Ramos (cell line): ENCODE measurements around the gene SLC25A28.
"Not testable (repeated sequence)": the region's sequence is repeated elsewhere in the genome, so short reads cannot be mapped to it uniquely, and the experiment has no call there.

ENCODE experiments used
- in situ Hi-C: fragments of 300-500 bp; cut with MboI; formaldehyde crosslinking; loops from one replicate; pipeline ENCODE4 v1.14.3; 2022; ENCODE audit warnings: low sequenced_read_pairs; ENCODE audit not compliant: unreplicated experiment

Gene SLC25A28

GRCh38 chr10:99629625-99629978, 9.4 kb upstream of the SLC25A28 start:
- in situ Hi-C loops, result no loop called here

- in situ Hi-C loops, result no loop called here
Observed at GRCh38 chr10:99628923-99629624, 8.8 kb upstream of the SLC25A28 start.

GRCh38 chr10:99625124-99625523, 4.9 kb upstream of the SLC25A28 start:
- in situ Hi-C loops, result not testable (repeated sequence)

- in situ Hi-C loops, result no loop called here
Observed at GRCh38 chr10:99623919-99624318, 3.7 kb upstream of the SLC25A28 start.

- in situ Hi-C loops, result no loop called here
Observed at GRCh38 chr10:99621454-99622251, 1.4 kb upstream of the SLC25A28 start.

GRCh38 chr10:99620711-99621453, 643 bp upstream of the SLC25A28 start:
- in situ Hi-C loops, result no loop called here

- in situ Hi-C loops, result no loop called here
Observed at GRCh38 chr10:99619090-99619800, 994 bp downstream of the SLC25A28 start.

GRCh38 chr10:99617696-99618095, 2.5 kb downstream of the SLC25A28 start:
- in situ Hi-C loops, result no loop called here

GRCh38 chr10:99615426-99615825, 4.8 kb downstream of the SLC25A28 start:
- in situ Hi-C loops, result no loop called here

- in situ Hi-C loops, result no loop called here
Observed at GRCh38 chr10:99612167-99612831, 7.9 kb downstream of the SLC25A28 start.

- in situ Hi-C loops, result no loop called here
Observed at GRCh38 chr10:99611326-99611725, 8.9 kb downstream of the SLC25A28 start.

- in situ Hi-C loops, result no loop called here
Observed at GRCh38 chr10:99610221-99610620, 10.0 kb downstream of the SLC25A28 start.

GRCh38 chr10:99609186-99609585, 11.1 kb downstream of the SLC25A28 start:
- in situ Hi-C loops, result no loop called here

- in situ Hi-C loops, result no loop called here
Observed at GRCh38 chr10:99605351-99605750, 14.9 kb downstream of the SLC25A28 start.

GRCh38 chr10:99604862-99605261, 15.4 kb downstream of the SLC25A28 start:
- in situ Hi-C loops, result no loop called here

- in situ Hi-C loops, result loop anchor here (5.0 kb wide), 1 partner anchor 207 kb away; no protein-coding TSS in a partner anchor
Observed at GRCh38 chr10:99598781-99599509, 21.3 kb downstream of the SLC25A28 start.

GRCh38 chr10:99598011-99598410, 22.2 kb downstream of the SLC25A28 start:
- in situ Hi-C loops, result loop anchor here (5.0 kb wide), 1 partner anchor 206 kb away; no protein-coding TSS in a partner anchor

GRCh38 chr10:99596708-99597107, 23.5 kb downstream of the SLC25A28 start:
- in situ Hi-C loops, result loop anchor here (5.0 kb wide), 1 partner anchor 204 kb away; no protein-coding TSS in a partner anchor
